Effector CD8-positive, alpha-beta T cell (primary cell): ENCODE data around the gene NDUFAF8.
"Not testable (repeated sequence)": the region's sequence is repeated elsewhere in the genome, so short reads cannot be mapped to it uniquely, and the experiment has no call there.

Experiments used
- DNase-seq: peaks from one replicate; lab custom pipeline; 2025; lab: John Stamatoyannopoulos, UW

Gene NDUFAF8

DNA sequence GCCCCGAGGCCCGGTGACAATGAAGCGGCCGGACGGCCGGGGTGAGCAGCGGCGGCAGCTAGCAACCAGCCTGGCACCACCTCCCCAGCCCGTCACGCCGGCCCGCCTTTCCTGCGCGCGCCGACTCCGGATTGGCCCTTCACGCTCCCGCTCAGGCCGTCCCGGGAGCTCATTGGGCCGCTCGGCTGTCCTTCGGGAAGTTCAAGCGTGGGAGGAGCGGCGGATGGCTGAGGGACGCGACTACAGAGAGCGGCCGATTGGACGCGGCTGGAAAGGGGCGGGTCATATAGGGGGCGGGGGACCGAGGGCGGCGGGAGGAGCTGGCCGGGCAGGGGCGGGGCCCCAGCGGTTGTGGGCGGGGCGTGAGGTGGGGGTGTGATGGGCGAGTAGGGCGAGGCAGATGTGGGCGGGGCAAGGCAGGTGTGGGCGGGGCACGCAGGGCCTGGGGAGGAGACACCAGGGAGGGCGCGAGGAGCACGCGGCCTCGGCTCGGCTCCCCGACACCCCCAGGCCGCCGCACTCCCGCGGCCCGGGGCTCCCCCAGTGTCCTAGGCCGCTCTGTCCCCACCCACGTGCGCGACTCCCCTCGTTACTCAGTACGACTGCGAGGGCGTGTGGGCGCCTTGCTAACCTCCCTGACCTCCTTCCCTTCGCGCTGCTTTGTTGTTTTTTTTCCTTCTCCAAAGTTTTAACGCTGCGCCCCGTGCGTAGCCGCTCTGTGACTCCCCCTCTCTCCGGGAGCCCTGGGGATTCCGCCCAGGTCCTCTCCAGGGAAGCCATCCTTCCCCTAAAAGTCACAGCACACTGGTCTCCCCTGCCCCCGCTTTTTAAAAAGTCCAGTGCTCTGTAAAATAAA lies 16.0 kb upstream of the NDUFAF8 start, which contains the start of gene CEP131:
Gene CEP131, minus strand, starts transcription at position 60 of the 856 bp plus-strand sequence. CDS start 2,909 bp downstream, outside the sequence.
- peak; percentile 99 for DNase-seq

DNA sequence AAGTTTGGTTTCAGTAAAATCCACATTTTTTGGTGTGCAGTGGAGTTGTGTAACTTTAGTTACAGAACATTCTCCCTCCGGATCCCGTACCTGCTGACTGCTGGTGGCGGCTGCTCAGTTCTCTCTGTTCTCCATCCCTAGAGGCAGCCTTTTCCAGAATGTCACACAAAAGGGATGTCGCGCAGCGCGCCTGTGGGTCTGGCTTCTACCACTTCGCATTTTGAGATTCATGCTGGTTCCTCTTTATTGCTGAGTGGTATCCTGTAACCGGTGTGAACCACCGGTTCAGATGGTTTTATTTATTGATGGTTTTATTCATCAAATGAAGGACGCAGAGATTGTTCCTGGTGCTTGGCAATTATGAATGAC lies 15.4 kb upstream of the NDUFAF8 start:
- DNase-seq, result no peak

DNA sequence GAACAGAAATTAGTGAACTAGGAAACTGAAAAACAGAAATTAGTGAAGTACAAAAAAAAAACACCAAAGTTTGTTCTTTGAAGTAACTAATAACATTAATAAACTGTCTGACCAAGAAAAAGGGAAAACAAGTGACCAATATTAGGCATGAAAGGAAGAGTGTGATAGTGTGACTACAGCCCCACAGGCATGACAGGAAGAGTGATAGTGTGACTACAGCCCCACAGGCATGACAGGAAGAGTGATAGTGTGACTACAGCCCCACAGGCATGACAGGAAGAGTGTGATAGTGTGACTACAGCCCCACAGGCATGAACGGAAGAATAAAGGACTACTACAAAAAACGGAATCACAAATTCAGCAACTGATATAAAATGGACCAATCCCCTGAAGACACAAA lies 11.5 kb upstream of the NDUFAF8 start:
- not testable (repeated sequence) for DNase-seq

DNA sequence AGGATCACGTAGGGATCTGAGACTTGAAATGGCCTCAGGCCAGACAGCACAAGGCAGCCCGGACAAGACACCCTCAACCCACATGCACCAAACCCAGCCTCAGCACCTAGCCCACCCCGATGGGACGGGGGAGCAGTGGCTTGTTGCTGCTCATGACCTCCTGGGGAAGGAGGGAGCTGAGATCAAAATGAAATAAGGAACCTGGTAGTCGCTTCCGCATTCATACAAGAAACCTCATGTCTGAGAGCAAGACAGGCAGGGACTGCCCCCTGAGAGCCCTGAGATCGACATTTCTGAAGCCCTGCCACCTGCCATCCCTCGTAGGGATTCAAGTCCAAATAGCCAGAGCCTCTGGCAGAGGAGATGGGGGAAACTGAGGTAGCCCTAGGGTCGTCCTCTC lies 10.7 kb upstream of the NDUFAF8 start:
- no peak for DNase-seq

DNA sequence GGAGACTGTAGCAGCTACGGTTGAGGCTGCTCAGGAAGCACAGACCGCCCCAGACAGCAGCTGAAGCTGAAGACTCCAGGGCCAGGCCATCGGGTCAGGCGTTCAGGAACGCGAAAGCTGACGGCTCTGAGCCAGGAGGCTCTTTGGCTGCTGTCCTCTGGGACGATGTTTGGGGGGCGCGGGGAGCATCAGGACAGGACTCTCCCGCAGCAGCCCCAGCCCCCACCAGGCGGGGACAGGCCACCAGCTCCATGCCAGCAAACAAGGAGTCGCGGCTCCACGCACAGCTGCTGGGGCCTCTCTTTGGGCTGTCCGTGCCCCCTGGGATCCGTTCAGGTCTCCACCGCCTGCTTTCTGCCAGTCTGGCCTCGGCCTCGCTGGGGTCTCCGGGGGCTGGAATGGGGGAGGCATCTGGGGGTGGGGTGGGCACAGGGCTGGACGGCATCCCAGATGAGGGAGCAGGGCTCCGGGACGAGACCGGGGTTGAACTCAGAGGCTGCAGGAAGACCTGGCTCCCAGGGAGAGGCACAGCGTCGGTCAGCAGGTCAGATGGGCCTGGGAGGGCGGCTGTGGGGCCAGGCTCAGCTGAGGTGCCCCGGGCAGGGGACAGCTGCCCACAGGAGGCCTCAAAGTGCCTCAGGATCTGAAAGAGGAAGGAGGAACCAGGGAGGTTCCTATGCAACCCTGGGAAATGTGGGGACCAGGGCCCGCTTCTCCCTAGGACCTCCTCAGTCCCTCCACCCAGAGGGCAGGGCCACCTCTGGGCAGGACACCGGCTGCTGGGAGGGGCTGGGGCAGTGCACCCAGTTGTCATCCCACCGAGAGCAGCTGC lies 10.1 kb upstream of the NDUFAF8 start:
- DNase-seq, result no peak

DNA sequence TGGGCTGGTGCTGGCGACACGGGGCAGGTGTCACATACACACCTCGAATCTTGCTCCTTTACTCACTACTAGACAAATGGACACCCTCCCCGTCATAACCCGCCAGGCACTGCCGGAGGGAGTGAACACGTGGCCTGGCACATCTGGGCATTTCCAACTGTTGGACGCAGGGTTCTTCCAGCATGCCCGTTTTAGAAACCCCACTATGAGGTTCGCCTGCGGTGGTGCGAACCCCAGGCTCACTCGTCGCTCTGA lies 9.5 kb upstream of the NDUFAF8 start:
- no peak for DNase-seq

DNA sequence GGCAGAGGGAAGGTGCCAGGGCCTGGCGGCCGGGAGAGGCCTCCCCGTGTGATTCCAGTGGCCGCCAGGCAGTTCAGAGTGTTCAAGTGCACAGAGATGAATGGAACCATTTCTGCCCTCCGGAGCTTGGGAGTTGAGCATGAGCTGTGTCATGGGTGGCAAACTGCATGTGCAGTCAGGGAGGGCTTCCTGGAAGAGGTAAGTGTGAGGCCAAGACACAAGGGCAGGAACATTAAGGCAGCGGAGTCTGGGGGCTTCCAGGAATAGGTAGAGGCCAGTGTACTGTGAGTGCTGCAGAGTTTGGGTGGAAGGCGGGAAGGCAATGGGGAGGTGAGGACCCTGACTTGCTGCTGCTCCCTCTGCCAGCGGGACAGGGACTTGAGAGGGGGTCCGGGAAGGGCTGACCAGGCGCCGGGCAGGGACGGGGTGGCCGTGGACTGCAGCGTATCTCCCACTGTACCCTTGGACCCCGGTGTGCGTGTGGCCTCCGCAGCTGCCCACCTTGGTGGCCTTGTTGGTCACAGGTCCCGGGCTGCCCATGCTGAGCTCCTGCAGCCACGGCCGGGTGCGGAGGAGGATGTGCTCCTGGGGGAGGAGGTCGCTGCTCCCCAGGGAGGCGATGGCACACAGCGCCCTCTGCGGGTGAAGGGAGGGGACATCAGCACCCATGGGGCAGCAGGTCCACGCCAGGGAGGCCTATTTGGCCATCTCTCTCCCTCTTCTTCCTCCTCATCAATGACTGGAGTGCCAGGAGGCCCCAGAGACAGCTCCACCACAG lies 8.9 kb upstream of the NDUFAF8 start:
- no peak for DNase-seq

DNA sequence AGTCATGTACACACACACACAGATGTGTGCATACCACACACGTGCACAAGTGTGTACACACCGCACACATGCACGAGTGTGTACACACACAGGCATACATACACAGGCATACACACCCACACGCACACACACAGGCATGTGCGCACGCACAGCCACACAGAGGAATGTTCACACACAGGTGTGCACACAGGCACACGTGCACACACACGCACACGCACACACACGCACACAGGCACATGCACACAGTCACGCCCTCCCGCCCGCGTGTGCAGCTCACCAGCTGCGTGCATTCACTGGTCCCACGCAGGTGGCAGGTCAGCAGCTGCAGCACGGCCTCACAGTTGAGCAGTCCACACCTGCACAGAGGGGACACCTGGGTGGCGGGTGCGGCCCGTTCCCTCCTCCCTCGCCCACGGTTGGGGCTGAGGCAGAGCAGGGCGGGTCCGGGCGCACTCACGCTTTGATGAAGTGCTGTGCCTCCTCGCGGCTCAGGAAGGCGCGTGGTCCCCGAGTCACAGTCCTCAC lies 7.9 kb upstream of the NDUFAF8 start:
- DNase-seq, result no peak

DNA sequence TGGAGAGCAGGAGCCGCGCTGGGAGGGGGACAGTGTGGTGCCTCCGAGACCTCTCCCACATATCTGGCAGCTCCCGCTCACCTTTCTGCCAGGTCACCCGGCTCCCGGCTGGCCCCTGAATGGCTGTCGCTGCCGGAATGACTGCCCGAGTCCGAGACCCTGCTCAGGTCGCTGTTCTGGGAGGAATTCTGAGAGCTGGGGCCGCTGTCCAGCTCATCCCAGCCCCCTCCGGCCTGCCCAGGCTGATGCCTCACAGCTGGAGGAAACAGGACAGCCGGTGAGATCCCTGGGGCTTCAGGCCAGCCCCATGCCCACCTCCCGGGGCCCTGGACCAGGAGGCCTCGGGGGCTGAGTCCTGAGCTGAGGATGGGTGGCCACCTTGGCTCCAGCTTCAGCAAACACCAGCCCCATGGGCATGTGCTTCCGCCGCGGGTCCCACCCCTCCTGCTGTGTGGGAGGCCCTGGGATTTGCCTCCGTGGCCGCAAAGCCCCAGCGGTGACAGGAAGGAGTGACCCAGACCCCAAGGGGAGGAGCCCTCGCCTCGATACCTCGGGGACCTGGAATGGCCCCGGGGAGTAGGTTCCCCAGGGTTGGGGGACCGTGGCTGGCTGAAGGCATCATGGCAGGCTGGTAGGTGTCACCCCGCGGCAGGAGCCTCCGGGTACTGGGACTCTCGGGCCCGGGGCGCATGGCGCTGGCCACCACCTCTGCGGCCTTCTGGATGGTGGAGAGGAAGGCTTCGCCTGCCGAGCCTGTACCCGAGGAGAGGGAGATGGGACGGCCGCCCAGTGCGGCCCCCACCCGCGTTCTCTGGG lies 7.1 kb upstream of the NDUFAF8 start:
- no peak for DNase-seq

DNA sequence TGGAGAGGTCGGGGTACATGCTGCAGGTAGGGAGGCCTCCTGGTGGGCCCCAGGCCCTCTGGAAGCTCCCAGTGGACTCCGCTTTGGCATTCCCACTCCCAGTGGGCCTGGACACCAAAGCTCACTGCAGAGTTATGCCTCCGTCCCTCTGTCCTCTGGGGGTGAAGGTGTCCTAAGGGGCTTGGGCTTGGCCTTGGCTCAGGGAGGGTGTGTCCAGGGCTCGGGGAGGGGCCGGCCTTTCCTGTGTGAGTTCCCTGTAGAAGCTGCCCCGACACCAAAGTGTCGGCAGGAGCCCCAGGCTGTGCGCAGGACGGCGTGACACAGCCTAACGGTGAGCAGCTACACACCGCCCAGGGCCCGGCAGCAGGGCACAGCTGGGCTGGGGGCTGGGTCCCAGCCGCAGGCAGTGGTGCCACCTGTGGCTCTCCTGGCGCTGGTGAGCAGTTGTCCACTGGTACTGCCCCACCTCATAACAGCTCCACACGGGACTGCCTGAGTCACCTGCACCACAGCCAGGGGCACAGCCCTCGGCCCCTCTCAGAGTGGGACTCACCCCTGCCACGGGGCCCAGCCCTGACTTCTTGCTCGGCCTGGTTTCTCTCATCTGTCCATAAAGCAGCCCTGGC lies 6.4 kb upstream of the NDUFAF8 start:
- no peak for DNase-seq

DNA sequence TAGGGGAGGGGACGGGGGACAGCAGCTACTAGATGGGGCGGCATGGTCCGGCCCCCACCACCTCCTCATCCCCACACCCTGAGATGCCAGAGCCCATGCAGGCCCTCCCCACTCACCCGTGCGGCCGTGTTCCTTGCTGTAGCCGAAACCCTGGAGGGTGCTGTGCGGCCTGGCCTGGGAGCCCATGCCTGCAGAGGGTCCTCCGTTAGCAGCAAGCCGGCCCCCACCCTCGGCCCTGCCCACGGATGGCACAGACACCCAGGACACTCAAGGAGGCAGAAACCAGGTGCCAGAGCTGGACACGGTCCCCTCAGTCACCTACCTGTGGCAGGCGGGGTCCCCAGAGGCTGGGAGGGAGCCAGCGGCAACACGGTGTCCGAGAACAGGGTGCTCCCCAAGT lies 5.8 kb upstream of the NDUFAF8 start:
- DNase-seq, result no peak

DNA sequence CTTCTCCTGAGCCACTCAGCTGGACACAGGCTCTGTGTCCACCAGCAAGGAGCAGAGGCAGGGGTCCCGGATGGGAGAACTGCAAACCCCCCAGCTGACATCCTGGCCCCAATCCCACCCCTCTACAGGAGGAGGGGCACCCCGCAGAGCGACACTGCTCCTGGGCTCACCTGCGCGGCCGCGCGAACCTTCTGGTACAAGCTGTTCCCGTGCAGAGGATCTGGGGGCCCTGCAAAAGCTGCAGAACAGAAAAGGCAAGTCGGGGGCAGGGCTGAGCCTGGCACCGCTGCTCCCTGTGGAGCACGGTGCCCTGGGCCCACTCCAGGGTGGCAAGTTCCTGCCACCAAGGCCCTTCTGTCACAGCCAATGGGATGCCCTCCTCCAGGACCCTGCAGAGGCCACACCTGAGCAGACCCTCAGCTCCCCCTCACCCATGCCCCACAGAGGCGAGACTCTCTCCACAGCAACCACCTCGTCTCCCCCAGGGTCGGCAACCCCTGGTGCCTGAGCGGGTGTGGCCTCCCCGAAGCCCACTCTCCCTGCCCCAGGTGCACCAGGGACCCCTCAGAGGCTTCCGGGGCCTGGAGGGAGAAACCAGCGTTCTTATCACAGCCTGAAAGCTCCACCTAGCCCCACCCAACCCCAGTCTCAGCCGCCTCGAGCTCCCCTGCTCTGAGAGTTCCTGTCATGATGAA lies 5.2 kb upstream of the NDUFAF8 start:
- no peak for DNase-seq

DNA sequence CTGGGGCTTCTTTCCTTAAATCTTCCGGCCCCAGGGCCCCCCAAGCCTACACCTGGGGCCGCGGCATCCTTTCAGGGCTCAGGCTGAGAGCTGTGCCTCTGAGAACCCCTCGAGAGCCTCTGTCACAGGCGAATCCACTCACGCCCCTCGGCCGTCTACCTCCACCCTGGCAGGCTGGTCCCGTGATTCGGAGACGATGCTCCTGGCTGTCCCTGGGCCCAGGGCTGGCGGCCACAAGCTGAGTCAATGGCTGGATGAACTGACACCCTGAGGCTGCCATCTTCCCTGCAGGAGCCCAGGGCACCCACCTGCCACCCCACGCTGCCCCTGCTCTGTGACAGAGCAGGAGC lies 4.6 kb upstream of the NDUFAF8 start:
- no peak for DNase-seq

DNA sequence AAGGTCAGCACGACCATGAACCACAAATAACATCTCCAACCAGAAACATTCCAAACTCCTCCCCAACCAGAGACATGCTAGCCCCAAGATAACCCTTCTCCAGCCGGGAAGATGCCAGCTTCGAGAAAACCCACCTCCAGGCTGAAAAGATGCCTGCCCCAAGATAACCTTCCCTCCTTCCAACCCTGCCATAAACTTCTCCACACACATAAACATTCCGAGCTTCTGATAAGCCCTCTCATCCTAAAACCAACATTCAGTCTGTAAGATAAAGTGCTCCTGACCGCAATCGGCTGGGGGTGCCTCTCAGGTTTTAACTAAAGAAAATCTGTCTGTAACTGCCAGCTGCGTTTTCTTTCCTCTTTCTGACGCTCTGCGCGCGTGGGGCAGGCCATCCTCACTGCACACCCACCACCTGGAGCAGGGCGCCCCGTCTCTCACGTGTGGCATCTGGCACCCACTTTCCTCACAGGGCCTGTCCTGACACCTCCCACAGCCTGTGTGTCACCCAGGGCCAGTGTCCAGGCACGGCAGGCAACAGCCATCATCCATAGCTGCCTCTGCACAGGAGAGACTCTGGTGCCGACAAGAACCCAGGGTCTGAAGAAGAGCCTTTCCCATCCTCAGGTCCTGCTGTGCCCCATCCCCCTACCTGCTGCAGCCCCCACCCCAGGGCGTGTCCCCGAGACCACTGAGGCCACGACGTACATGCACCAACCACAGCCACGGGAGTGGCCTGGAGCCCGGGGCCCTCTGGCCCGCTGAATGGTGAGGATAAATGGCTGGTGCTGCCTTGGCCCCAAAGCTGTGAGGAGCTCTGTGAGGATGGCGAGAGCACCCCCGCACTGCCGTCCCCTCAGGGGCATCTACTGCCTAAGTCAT lies 3.9 kb upstream of the NDUFAF8 start:
- no peak for DNase-seq

DNA sequence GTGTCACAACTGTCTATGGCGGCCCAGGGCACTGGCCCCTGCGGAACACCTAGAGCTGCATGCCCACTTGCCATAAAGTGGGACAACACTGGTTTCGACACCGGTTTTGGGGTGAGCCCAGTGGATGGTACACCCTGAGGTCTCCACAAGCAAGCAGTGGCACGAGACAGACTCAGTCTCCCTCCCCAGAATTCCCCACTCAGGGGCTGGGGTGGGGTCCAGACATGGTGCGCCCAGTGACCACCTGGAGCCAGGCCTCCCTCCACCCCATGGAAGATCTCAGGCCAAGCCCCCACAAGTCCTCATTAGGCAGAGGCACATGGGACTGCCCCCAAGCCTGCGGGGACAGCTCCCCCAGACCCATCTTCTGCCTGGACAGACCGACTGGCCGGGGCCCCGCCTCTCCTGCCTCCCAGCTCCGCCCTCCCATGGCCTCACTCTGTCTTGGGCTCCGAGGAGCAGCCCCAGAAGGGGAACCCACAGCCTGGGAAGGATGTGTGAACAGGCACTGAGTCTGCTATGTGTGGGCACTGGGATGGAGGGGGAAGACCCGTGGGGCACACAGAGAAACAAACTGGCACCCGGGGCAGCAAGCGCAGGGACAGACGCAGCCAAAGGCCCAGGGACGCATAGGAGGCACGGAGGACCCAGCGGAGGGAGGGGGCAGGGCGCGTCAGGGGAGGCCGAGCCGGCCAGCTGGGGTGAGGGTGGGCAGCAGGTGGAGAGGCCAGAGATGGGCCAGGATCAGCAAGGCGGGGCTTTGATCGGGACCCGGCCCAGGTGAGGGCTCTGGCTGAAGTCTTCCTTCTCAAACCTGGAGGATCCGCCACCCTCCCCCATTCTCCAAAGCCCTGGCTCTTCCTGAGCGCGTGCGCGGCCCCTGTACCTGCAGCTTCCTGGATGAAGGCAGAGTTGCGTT lies 3.0 kb upstream of the NDUFAF8 start:
- DNase-seq, result no peak

DNA sequence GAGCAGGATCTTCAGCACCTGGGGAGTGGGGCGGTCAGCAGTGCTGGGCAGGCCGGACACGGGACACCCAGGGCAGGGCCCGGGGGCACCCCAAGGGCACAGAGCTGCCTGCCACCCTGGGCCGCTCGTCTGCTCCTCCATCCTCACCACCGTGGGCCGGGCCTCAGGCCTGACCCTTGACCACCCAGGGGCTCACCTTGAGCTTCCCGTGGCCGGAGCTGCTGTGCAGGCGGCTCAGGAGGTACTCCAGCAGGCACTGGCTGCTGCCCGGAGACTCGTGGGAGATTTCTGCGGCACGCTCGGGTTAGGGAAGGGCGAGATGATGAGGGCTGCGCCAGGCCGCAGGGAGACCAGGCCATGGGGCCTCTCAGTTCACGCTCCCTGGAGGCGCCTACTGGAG lies 2.3 kb upstream of the NDUFAF8 start:
- DNase-seq, result no peak

DNA sequence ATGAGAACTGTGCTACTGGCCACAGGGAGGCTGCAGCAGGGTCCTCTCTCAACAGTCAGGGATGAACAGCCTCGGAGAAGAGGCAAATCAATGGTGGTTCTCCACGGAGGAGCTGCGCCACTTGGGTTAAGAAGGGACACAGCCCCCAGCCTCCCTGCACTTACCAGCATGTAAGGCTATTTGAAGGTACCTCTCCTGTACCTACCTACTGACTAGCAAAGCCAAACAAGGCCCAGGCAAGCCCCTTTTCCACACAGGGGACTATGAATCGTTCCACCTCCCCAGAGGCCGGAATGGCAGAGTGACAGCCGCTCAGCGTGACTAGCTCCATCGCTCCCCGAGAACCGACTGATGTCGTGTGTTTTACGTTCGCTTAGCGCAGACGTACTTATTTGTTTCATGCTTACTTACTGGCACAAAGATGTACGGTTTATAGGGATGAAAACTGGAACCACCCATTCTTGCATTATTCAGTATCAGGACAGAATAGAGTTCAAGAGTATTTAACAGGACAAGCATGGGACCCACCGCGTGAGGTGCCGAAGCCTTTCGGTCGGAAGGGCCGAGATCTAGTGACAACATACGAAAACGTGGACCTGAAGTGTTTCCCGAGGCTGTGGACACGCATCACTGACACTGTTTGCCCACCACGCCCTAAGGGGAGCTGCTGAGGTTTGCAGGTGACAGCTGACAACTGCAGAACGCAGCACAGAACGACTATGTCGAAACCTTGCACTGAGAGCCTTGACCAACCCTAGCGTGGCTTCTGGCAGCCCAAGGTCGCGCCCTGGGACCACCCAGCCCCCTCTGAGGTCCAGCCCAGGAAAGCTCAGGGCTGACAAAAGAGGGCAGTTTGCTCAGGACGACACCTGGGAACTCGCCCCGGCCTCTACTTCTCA lies 1.3 kb upstream of the NDUFAF8 start:
- no peak for DNase-seq

DNA sequence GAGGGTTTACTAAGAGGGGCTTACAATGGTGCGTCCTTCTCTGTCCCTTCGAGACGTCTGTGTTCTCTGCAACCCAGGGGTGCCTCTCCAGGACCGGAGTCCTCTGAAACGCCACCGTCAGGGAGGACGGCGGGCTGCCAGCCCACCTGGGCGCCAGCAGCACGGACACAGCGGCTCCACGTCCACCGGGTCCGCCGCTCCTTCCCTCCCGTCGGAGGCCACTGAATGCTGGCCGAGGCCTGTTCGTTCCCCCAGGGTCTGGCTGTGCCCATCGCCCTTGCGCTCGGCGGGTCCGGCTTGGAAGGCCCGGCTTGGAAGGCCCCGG lies 666 bp upstream of the NDUFAF8 start:
- DNase-seq, result no peak
